HG02759 (cell line): ENCODE measurements around the gene PRDM1.

Source experiments
- ATAC-seq: cut with Tn5 transposase; IDR thresholded peaks from one replicate; pipeline ENCODE4 v1.9.1; 2021; ENCODE audit warnings: mild to moderate bottlenecking, moderate library complexity; ENCODE audit not compliant: unreplicated experiment

PRDM1 gene

DNA sequence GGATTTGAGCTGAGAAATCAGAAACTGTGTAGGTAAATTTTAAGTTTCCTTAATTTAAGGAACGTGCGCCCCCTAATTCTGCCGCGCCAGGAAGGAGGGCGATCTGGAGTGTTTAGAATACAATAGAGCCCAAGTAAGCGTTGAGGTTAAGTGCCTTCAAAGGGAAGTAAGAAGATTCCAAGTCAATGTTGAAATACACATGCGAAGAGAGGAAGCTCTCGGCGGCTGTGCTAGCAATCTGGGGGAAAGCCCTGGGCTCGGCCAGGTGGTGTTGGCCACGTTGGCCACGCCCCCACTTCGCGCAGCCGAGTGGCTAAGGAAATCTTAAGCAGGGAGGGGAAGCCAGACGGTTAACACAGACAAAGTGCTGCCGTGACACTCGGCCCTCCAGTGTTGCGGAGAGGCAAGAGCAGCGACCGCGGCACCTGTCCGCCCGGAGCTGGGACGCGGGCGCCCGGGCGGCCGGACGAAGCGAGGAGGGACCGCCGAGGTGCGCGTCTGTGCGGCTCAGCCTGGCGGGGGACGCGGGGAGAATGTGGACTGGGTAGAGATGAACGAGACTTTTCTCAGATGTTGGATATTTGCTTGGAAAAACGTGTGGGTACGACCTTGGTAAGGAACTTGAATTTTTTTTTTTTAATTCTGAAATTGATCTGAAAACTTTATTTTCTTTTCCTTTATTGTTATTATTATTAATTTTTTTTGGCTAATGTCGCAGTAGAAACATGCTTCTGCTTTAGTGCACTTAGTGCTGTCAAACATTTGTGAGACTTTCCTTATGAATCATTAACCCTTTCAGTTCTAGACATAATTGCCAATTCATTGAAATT, at the start of gene PRDM1:
Gene PRDM1, plus strand, starts transcription at position 353 of the 830 bp plus-strand sequence. Its CDS starts 218 bp downstream, at position 571.
- peak; percentile 80 for ATAC-seq

DNA sequence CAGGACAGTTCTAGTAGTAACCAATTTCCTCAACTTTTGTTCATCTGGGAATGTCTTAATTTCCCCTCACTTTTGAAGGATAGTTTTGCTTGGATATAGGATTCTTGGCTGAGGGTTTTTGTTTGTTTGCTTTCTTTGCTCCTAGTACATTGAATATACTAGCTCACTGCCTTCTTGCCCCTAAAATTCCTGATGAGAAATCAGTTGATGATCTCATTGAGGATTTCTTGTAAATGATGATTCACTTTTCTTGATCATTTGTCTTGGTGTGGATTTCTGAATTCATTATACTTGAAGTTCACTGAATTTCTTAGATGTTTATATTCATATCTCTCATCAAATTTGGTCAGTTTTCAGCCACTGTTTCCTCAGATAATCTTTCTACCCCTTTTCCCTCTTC, 49.1 kb upstream of the PRDM1 start:
- ATAC-seq: no peak

DNA sequence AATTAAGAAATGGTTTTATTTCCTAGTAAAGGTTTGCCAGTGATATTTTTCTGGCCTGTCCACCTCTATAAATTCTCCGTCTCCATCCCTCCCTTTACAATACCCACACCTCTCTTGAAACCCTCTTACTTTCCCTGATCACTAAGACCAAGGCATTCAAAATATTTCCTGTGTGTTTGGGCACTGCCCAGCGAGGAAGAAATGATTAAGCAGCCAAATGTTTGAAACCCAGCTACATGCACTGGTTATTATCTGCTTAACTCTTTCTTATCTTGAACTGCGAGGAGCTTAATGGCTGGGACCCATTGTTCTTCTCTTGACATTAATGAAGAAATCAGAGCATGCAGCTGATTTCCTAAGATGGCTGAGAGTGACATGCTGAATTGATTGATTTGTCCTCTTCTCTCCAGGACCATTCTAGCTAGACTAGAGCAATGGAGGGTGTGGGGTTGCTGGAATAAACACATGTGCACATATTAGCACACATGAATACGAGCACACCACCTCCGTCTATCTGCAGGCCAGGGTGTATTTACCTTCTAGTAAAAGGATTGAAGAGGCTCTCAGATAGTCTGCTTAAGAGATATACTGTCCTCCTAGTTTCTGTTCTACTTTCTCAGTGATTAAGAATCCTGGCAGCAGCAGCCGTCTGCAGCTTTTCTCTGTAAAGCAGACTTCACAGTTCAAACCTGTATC, 46.1 kb upstream of the PRDM1 start:
- ATAC-seq: no peak

DNA sequence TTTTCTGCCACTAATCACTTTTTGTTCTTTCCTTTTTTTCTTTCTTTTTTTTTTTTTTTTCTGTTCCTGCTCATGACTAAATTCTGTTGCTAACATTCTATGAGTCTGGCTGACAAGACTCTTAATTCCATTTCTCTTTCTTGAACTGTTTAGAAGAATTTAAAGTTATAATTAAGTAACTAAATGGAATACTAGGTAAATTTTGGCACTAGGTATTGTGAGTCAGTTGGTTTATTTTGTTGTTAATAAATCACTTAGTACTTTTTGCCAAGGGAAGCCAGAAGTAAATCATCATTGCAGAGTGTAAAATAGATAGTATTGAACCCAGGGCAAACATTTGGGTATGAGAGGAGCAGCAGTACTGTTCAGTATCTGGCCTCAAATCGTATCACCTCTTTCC, 42.0 kb upstream of the PRDM1 start:
- ATAC-seq: no peak

DNA sequence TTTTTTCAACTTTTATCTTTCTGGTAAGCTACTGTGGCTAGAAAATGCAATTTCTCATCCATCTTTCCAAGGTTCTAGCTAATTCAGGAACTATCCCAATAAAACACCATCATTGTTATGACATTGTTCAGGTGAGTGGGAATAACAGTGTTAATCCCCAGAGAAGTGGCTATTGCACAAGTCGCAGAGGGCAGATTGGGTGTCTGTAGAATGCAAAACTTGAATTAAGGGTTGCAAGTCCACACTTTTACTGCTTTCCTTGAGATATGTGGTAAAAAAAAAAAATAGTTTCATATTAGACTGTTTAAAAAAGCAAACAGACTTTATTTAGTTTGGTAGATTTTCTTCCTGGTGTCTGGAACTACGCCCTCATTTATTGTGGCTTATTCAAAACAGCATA, 41.1 kb upstream of the PRDM1 start:
- ATAC-seq: no peak

DNA sequence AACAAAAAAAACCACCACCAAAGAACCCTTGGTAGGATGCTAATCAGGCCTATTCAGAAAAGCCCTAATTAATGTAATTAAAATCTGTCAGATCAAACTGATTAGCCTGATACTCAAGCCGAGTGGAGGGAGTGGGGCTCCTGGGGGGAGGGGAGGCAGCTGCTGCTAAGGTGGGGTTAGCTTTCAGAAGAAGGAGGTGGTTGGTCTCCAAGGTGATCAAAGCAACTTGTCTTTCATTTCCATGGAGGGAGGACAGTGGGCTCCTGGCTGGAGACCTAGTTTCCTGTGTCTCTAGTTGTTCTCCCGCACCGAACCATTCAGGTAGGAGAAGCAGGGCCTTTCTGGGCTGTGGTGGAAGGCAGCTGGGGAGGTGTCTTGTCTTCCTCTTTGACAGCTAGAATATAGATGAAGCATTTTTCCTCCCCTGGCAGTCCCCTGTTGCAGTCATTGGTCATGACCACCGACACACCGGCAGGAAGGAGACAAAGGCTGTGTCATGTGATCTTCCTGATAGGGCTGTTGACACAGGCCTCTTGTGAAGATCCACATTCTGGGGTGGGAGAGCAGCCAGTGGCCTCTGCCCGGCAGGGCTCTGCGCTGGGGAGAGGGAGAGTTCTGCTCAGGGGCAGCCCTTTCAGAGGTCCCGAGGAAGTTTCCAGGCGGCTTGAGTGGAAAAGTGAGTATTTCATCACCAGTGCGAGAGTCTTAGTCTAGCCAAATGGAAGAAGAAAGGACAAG, 39.9 kb upstream of the PRDM1 start:
- ATAC-seq: no peak

DNA sequence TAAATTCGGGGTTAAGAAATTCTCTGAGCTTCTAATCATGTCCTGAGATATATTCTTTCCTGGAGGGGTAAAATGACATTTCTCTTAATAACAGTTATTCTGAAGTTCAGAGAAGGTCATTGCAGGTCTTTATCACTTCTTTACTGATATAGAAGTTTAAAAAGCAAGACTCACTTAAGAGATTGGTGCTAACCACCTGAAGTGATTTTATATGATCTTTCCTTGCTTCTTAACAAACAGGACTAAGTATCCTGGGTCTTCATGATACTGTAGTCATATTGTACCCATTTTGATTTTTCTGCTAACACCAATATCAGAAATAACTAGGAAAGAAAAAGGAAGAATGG, 39.3 kb upstream of the PRDM1 start:
- no peak for ATAC-seq

DNA sequence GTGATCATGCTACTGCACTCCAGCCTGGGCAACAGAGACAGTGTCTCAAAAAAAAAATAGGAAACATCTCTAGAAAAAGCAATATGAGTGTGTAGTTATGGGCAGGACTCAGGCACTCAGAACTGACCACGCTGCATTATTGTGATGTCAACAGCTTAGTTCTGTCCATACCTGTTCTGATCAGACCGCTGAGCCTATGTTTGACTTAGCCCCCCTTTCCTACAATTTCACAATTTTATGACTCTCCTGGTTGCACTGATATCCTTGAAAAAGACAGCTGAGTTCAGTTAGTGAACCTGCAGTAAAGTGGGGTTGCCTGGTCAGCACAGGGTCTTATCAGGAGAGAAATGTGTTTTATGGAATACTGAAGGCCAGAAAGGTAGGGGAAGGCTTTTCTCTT, 37.8 kb upstream of the PRDM1 start:
- ATAC-seq: no peak

DNA sequence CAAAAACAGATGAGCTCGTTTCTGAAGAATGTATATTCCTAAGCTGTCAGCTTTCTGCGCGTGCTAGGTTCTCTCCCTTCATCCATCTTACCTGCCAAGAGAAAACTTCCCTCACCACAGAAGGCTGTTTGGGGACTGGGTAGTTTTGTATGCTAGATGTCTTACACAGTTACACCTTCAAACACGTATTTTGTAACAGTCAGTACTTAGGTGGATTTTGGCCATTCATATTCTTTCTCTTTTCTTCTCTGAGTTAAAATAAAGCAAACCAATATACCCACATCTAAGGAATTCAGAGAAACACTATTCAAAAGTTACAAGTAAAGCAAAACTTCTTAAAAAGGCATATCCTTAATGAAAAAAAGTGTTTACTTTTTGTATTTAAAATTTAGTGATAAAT, 35.6 kb upstream of the PRDM1 start:
- ATAC-seq: no peak

DNA sequence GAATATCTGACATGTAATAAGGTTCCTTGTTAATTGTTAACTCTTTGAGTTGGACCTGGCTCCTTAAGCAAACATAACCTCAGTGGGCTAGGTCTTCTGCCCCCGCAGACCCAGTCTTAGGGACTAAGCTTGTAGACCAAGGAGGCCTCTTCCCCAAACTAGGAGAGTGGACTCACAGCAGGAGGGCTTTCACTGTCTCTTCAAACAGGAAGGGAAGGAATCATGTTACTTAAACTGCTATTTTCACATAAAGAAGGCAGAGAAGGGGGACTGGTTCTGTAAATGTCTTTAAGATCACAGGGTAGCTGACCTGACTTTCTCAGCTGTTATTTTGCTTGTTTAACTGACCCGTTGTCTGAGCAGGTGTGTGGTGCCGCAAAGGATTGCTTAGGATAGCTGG, 34.9 kb upstream of the PRDM1 start:
- ATAC-seq: no peak

DNA sequence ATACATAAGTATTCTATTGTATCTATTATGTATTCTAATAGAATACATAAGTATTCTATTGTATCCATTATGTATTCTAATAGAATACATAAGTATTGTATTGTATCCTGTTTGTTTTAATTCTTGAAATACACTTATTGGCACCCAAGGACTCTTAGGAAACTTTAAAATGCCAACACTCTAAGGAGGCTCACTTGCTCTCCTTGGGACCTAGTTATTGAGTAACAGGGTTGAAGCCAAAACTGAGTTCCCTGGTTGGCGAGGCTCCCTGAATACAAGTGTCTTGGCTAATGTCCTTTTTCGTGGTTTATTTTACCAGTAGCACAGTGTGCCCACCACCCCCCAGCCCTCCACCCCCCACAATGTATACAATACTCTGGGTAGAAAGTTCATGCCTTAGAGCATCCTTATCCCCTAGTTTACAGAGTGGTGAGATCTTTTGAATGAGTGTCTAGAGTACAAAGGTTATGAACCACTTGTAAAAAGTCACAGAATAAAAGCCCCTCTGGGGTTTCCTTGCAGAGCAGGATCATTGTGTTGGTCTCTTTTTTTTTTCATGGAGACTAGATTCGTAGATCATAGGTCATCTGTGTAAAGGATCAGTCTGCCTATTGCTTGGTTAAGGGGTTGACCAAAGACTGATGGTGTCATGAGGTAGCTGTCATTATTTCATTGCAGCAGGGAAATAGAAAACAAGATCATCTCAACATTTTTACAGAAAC, 32.5 kb upstream of the PRDM1 start:
- ATAC-seq: no peak

DNA sequence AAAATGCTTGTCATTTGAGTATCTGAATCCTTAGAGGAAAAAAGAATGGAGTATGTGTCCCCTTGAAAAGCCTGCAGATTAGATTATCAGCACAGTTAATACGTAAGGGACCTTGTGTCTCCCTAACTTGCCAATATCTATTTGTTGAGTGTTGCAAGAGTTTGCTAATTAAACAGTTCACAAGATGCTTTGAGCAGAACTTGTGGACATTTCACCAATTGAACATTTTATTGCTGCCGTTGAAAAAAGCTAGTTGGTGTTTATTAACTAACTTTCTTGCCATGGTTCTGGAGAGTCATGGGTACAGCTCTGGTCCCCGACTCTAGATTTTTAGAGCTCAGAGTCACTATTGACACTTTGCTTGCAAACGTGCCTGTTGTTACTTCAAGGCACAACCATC, 30.6 kb upstream of the PRDM1 start:
- no peak for ATAC-seq

DNA sequence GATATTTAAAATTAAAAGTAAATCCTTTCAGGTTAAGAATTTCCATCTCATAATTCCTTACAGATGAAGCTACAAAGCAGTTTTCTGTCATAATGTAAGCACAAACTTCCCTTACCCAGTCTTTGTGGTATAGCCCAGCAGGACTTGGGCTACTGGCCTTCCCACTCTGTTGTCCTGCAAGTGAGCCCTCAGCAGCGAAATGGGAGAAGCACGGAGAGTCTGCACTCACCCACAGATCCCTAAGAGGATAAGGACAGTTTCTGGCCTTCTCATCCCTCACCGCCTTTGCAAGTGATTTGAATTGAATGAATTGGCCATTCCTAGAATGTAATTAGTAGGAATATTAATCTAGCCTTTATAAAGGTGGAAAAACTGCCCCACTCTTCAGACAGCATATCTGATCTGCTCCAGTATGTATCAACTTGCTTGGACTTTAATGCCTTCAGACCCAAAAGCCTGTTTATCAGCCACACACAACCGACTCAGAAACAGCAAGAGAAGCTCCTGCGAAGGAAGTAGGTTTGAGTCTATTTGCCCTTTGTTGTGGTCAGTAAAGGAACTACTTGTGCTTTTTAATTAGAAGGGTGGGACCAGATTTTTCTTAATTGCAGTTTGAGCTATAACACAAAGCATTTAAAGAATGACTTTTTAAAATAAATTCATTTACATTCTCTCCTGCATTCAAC, 29.9 kb upstream of the PRDM1 start:
- no peak for ATAC-seq

DNA sequence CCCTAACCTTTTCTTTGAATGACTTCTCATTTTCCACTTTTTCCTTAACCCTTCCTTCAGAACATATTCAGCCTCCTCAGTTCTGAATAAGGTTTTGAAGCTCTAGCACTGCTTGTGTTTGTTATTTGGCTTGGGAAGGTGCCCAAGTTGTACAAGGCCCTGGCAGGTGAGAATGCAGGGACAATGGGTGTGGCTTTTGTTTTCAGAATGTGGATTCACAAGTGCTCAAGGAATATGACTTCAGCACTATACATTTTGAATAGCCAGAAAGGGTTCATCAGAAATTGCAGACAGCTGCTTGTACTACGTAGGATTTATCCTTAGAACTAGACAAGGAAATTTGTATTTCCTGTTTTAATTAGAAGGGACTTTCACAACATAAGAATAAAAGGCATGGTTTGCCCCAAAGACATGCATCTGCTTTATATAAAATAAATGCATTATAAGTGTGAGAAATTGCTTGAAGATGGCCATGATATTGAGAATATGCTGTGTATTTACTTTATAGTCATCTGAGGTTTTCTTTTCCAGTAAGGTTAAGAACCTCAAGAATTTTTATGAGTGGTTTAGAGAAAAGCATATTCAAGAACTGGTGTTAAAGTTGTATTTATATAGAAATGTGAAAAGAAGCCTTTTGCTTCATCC, 29.3 kb upstream of the PRDM1 start:
- no peak for ATAC-seq

DNA sequence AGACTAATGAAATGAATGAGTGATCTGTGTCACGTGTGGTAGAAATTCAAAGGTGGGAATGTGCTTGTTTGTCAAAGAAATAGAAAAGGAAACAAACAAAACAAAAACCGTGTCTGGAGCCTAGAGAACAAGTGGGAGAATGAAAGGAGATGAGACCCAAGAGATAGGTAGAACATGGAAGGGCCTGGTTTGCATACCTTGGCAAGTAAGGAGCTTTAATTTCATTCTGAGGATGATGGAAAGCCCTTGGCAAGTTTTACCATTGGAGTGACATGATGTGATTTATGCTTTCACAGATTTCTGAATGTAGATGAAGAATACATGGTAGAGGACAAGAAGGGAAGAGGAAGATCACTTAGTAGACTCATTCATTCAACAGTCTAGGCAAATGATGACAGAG, 26.8 kb upstream of the PRDM1 start:
- ATAC-seq: no peak

DNA sequence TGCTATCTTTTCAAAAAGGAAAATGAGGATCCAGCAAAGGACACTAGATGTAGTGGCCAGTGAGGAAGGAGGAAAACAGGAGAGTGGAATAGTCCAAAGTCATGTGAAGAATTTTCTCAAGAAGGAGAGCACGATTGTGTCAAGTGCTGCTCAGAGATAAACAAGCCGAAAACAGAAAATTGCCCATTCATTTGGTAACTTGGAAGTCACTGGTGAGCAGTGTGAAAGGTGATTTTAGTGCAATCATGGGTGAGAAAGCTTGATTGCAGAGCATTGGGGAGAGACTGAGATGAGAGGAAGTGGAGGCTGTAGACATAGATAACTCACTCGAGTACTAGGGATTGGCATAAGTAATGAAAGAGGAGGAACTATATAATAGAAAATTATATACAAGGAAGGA, 26.0 kb upstream of the PRDM1 start:
- no peak for ATAC-seq

DNA sequence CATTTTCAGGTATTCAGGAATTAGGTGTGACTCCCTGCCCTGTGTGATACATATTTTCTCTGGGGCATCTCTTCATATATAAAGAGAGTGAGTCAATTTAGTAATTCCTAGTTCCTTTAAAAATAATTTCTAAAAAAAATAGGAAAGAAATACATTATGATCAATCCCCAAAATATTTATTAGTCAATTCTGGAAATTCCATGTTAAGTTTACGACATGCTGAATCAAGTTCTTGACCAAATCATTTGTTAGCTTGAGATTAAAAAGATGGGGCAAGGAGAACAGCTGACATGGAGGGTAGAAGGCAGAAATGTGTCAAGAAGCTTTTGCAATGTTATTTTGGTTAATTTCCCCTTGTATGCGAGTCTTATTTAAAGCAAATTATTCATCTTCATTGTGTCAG, 22.7 kb upstream of the PRDM1 start:
- no peak for ATAC-seq

DNA sequence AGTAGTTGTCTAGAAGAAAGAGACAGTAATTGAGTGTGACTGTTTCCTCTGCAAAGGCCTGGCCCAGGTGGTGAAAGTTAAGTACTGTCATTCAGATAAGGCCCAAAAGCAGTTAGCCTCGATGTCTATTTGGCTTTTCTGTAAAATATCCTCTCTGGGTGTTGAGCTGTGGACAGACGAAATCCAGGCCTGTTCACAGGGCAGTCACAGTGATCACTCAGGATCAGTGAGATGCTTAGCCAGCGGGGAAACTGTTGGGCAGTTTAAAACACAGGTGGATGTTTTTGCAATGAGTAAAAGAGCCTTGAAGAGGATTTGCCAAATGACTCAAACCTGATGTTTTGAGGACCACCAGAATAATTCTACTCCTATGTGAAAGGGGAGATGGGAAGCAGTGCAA, 22.0 kb upstream of the PRDM1 start:
- no peak for ATAC-seq

DNA sequence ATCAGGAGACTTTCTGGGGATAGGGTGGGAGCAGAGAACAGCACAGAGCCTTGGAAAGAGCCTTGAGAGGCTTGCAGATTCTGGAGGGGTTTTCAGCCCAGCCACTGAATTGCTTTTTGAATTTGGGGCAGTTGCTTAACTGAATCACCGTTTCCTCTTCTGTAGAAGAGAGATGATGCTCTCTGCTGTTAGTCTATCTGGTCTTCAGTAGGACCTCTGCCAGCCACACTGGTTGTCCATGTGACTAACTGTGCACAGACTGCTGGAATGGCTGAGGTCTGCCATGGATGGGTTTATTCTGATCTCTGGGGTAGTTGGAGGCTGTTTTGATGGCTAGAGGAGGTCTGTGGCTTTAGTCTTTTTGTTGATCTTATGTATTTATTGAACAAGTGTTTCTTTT, 21.4 kb upstream of the PRDM1 start:
- no peak for ATAC-seq

DNA sequence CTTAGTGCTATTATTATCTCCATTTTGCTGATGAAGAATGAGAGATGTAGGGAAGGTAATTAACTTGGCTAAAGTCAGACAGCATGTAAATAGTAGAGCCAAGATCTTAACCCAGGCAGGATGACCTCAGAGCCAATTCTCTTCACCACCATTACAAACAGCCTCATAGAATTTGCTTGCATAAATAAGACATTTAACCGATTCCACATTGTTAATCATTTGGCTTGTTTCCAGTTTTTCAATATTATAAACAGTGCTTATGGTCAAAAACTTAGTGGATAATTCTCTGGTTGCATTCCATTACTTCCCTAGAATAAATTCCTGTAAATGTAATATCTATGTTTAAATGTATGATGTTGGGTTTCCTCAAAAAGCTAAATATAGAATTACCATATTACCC, 19.1 kb upstream of the PRDM1 start:
- no peak for ATAC-seq
